G401 (cell line): Measurements from ENCODE around the gene SH3RF1. TPM values are rescaled to one million over a fixed set of nuclear protein-coding genes. Genes with fewer than 3 reads are reported as not detected.

Source experiments
- DNase-seq: peaks from one replicate; pipeline ENCODE4 v3.0.0-alpha.2; 2015; ENCODE audit warnings: low spot score
- in situ Hi-C: cut with HindIII; loops from 2 replicates; pipeline ENCODE4 v1.10.0; 2016; ENCODE audit warnings: low sequenced_read_pairs, mixed read lengths
- total RNA-seq: library from RNA; depleted of rRNA; stranded (reverse); fragments of >200 nt; shearing (Covaris generic); gene quantifications from 2 replicates; pipeline ENCODE4 v1.2.3, GENCODE V29; 2014

SH3RF1 gene
- total RNA-seq, 1 experiment from 2014 or later: not detected

DNA sequence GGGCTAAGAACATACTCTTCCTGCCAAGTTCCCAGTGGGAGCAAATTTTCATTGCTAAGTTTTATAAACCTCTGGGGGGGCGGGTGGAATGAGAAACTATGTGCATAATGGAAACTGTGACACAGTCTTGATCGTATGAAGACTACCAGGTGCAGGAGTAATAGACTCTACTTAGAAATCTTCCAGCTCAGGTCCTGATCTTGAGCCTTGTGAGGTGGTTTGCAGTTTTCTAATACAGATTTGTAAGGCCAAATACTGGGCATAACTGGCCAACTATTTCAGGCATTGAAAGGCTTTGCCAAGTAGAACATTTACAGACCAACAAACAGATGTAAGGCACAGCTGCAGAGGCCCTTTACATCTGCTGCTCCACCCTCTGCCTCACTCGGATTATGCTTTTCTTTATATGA, 171.0 kb downstream of the SH3RF1 start:
- no peak for DNase-seq
- in situ Hi-C loops: no loop called here

GRCh38 chr4:169098969-169099690, 171.6 kb downstream of the SH3RF1 start:
- DNase-seq: no peak
- in situ Hi-C loops: no loop called here

- in situ Hi-C loops: no loop called here
- DNase-seq: no peak
These were observed 172.2 kb downstream of the SH3RF1 start for GRCh38 chr4:169098532-169098931.

DNA sequence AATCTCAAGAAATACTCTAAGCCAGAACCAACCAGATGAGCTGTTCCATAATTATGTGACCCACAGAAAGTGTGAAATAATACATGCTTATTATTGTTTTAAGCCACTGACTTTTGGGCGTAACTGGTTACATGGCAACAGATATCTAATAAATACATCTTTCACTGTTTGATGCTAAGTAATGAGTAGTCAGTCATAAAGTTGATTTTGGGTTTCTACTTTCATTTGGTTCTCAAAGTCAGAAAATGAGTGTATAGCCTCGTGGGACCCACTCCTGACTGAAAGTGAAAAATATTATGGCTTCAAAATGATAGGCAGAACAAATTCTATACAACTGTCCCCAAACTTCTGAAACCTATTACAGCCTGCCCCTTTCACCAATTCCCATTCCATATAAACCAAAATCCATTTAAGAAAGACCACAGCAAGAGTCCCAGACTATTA, 172.7 kb downstream of the SH3RF1 start:
- in situ Hi-C loops: no loop called here
- no peak for DNase-seq

GRCh38 chr4:169096221-169096620, 174.5 kb downstream of the SH3RF1 start:
- in situ Hi-C loops: no loop called here
- DNase-seq: no peak

DNA sequence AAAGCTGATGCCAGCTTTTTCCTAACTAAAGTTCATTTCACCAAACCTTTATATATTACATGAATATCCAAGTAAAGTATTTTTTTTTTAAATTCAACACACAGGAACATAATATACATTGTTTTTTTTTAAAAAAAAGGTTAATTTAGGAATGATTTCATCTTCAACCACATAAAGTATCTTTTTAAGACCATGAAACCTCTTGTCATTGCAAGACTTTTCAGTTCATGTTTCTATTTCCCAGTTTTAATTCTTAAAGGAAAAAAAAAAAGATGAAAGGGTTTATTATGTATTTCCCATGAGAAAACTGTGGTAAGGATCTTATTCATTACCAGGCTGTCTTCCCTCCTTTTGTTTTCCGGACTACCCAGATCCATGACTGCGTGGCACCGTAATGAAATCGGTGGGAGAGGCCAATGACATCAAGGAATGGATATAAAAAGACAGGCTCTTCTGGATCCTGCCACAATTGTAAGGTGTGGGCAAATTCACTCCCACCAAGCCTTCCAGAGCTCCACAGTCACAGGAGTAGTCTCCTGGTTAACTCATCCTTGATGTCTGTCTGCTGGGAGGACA, 176.0 kb downstream of the SH3RF1 start:
- no peak for DNase-seq
- in situ Hi-C loops: no loop called here

- in situ Hi-C loops: no loop called here
- DNase-seq: no peak
These were observed 177.8 kb downstream of the SH3RF1 start for GRCh38 chr4:169092889-169093522.

DNA sequence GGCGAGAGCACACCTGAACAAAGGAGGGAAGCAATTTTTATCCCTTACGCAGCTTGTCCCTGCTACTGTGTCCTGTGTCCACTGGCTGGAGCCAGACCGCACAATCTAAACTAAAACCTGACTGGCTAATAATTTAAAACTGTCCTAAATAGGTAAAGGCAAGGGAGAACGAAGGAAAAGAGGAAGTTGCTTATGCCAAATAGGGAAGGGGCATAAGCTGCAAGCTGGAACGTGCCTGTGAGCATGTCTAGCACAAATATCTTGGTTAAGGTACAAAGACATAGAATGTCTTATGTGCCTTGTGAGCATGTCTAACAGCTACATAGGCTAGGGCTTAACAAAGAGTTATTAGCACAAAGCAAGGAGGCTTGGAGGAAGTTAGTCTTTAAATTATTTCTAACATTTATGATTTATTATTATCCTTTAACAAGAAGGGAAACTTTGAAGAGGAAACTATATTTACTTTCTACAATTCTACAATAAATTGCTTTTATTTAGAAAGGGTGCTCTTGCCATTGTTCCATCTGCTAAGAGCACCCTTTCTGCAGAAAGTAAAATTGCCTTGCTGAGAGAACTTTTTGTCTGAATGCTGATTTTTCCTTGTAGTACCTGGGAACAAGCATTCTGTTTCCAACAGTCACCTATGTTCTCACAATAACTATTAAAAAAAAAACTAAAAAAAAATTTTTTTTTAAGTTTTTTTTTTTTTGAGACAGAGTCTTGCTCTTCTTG, 180.1 kb downstream of the SH3RF1 start:
- in situ Hi-C loops: no loop called here
- no peak for DNase-seq

- DNase-seq: no peak
- in situ Hi-C loops: no loop called here
These were observed 181.8 kb downstream of the SH3RF1 start for GRCh38 chr4:169089004-169089403.

GRCh38 chr4:169084954-169085353, 185.8 kb downstream of the SH3RF1 start:
- DNase-seq: no peak
- in situ Hi-C loops: no loop called here

DNA sequence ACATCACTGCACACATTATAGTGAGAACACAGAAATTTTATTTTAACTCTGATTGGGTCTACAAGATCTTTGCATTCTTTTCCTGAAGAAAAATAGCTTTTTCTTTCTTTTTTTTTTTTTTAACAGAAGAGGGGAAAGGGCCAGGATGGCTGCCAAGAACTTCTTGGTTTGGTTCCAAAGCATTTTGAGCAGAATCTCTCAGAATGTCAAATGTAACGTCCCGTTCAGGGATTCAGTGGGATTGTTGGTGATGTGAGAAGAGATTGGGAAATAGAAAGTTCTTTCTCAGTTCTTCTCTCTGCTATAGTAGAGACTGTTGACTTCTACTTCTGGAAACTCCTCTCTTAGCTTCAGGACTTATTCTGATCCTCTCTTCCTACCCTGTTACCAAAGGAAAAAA, 189.8 kb downstream of the SH3RF1 start:
- in situ Hi-C loops: no loop called here

DNA sequence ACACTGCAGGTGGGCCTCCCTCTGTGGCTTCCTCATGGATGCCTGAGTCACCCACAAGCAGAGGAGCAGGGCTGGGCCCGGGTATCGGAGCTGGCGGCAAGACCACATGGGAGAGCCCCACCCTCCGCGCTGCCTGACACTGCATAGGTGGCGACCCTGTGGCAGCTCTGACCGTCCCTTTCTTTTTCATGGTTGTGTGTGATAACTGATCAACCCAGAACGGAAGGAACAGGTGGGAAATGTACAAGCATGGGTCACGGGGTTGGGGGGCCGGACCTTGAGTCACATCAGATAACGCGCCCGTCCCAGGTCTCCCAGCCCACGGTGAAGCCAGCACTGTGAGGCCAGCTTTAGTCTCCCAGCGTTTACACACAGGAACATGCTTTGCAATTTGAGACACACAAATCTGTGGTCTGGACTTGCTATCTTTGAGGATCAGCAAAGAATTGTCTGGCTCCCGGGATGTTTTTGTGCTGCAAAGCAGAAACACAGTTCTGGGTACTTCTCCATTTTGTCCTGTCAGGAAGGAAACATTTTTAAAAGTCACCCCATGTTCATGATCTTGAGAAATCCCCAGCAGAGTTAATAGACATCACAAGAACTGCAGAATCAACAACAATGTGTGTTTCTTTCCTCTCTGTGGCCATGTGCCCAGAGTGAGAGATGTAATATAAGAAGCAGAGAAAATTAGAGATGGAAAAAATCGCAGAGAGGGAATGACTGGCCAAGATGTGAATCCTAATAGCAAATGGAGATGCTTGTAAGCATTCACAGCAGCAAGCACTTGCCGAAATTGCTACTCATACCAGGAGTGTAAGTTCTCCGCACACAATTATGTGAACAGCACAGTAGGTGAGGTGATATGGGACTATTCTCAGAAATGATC, 190.6 kb downstream of the SH3RF1 start:
- DNase-seq: peak; percentile 6
- in situ Hi-C loops: no loop called here

More for the DNA sequence above, 189.8 kb downstream of the SH3RF1 start:
- DNase-seq: no peak

- no peak for DNase-seq
- in situ Hi-C loops: no loop called here
These were observed 196.6 kb downstream of the SH3RF1 start for GRCh38 chr4:169074117-169074516.

DNA sequence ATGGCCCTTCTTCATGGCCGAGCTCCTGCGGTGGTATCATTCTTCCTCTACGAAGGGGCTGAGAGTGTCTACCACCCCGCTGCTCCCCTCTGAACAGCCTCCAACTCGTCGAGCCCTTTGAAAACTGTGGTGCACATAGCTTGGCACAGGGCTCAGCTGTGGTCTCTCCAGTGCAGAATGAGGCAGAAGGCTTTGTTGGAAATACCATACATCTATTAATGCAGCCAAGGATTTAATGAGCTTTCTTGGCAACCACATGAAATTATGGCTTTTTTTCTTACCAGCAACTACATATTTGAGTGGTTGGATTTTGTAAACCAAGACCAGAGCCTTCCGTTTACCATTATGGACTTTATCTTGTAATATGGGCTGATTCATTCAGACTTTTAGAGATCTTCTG, 199.0 kb downstream of the SH3RF1 start:
- in situ Hi-C loops: no loop called here
- no peak for DNase-seq

DNA sequence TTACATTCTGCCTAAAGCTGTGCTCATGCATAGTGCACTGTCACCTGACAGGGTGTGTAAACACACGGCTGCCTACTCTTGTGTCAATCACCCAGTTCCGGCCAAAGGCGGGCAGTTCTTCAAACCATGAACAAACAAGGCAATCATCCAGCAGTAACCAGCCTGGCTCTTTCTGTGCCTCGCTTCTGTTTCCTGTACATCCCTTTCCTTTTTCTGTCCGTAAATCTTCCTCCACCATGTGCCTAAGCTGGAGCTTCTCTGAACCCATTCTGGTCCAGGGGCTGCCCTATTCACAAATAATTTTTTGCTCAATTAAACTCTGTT, 199.9 kb downstream of the SH3RF1 start:
- in situ Hi-C loops: no loop called here
- no peak for DNase-seq

- in situ Hi-C loops: no loop called here
- DNase-seq: no peak
These were observed 200.5 kb downstream of the SH3RF1 start for GRCh38 chr4:169070071-169070894.

DNA sequence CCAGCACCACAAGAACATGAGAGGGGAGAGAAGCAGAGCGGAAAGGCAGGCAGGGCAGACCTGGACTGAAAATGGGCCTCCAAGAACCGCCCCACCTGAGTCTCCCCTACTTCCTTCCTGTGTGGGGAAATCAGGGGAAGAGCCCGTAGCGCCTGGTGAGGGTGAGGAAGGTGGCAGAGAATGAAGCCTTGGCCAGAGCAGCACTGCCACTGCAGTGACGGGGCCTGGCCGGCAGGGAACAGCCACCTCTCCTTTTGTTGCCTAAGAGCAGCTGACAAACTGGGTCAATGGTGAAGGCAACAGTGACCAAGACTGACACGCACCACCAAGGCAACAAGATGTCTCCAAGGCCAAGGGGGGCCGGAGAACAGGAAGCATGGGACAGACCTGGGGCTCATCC, 202.3 kb downstream of the SH3RF1 start:
- DNase-seq: no peak
- in situ Hi-C loops: no loop called here

- in situ Hi-C loops: no loop called here
- no peak for DNase-seq
These were observed 203.8 kb downstream of the SH3RF1 start for GRCh38 chr4:169066934-169067333.
